Naive thymus-derived CD8-positive, alpha-beta T cell (primary cell): Measurements from ENCODE around the gene TMEM98. TPM values are rescaled to one million over a fixed set of nuclear protein-coding genes. Genes with fewer than 3 reads are reported as not detected.
"Not testable (repeated sequence)": the region's sequence is repeated elsewhere in the genome, so short reads cannot be mapped to it uniquely, and the experiment has no call there.

Experiments used
- ATAC-seq, 2 donors: fragments of 150-1000 bp; cut with Tn5 transposase in 1 of 2; sonication (Bioruptor Pico), chemical (Tn5 transposase) in 1 of 2; 1 replicate in 1 of 2; 2 replicates in 1 of 2; pipeline ENCODE4 v1.10.0; 2021; ENCODE audit warnings: mild to moderate bottlenecking in 2 of 2, moderate library complexity in 2 of 2
- POLR2A ChIA-PET: fragments of 350-600 bp; sonication (Branson Sonifier 250); formaldehyde crosslinking; loops from one replicate; lab custom pipeline; 2021; ENCODE audit warnings: antibody characterized with exemption; lab: Charles Lee
- DNase-seq, 10 donors: peaks; one replicate each; pipeline versions ENCODE4 v3.0.0 to v3.0.0-alpha.2; 2020 to 2022
- H3K27ac Mint-ChIP-seq, 10 donors: one replicate each; pipeline ENCODE4 v1.8.0; 2020 to 2022; ENCODE audit warnings: mild to moderate bottlenecking in 10 of 10, mixed read lengths in 10 of 10, moderate library complexity in 4 of 10, inconsistent platforms in 1 of 10
- H3K27me3 Mint-ChIP-seq, 5 donors: one replicate each; pipeline ENCODE4 v1.8.0; 2021 to 2022; ENCODE audit warnings: mixed read lengths in 5 of 5
- H3K36me3 Mint-ChIP-seq, 3 donors: one replicate each; pipeline ENCODE4 v1.8.0; 2020 to 2022; ENCODE audit warnings: mixed read lengths in 3 of 3, mild to moderate bottlenecking in 2 of 3, inconsistent platforms in 1 of 3
- H3K4me1 Mint-ChIP-seq, 4 donors: one replicate each; pipeline ENCODE4 v1.8.0; 2021 to 2022; ENCODE audit warnings: mixed read lengths in 4 of 4
- H3K4me3 Mint-ChIP-seq, 10 donors: one replicate each; pipeline ENCODE4 v1.8.0; 2020 to 2022; ENCODE audit warnings: mild to moderate bottlenecking in 10 of 10, mixed read lengths in 10 of 10, moderate library complexity in 6 of 10, inconsistent platforms in 1 of 10
- H3K9me3 Mint-ChIP-seq, 9 donors: one replicate each; pipeline ENCODE4 v1.8.0; 2020 to 2022; ENCODE audit warnings: mixed read lengths in 9 of 9, mild to moderate bottlenecking in 3 of 9, inconsistent platforms in 1 of 9, moderate library complexity in 1 of 9
- polyA plus RNA-seq, 3 donors: library from polyadenylated mRNA; unstranded; fragments of 300-500 nt; fragmentation: Illumina TruSeq; gene quantifications; one replicate each; pipeline ENCODE4 v1.2.3, GENCODE V29; 2021
- total RNA-seq, 8 experiments: library from RNA in 2 of 8; stranded (reverse) in 2 of 8; gene quantifications; one replicate each; pipeline ENCODE4 v1.2.3 and lab custom pipeline; 2021 to 2026

TMEM98 gene
- total and polyA plus RNA-seq, 5 experiments from 2014 or later: not detected

GRCh38 chr17:32953045-32953444 is 25.1 kb downstream of the TMEM98 start:
- no peaks in the 10 kb centered on the region for H3K36me3 Mint-ChIP-seq
- H3K27ac Mint-ChIP-seq: no peak overlapping the region
- no peaks in the 10 kb centered on the region for H3K9me3 Mint-ChIP-seq
- POLR2A ChIA-PET: no interaction called here
- ATAC-seq (no peak), DNase-seq (no peak)
- peaks cover 0 to 3% (median 0%) of the 10 kb centered on the region in 4 donors for H3K4me1 Mint-ChIP-seq
- H3K27me3 Mint-ChIP-seq: peaks cover 12 to 25% (median 14%) of the 10 kb centered on the region in 5 donors
- H3K4me3 Mint-ChIP-seq: no peak overlapping the region

DNA sequence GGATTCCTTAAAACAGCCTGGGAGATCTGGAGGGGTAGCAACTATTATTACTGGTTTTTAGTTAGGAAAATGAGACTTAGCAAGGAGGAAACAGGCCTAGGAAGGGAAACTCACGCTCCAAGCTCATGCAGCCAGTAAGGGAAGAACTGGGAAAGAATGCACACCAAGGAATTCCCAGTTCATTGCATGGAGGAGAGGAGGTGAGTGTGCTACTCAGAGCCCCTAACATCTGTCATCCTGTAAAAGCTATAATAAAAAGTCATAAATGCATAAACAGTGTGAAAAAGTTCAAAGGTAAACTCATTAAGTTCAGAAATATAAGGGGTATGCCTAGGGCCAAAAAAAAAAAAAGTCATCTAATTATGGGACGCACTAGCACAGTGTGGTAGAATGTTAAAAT is 25.9 kb downstream of the TMEM98 start:
- no peak overlapping the region for H3K4me3 Mint-ChIP-seq
- DNase-seq (no peak), ATAC-seq (no peak)
- H3K9me3 Mint-ChIP-seq: no peaks in the 10 kb centered on the region
- POLR2A ChIA-PET: no interaction called here
- no peaks in the 10 kb centered on the region for H3K36me3 Mint-ChIP-seq
- H3K4me1 Mint-ChIP-seq: peaks cover 0 to 3% (median 0%) of the 10 kb centered on the region in 4 donors
- peaks cover 12 to 25% (median 15%) of the 10 kb centered on the region in 5 donors for H3K27me3 Mint-ChIP-seq
- H3K27ac Mint-ChIP-seq: peak overlapping the region in 1 of 10 donors; percentile 65

GRCh38 chr17:32954477-32954876 is 26.5 kb downstream of the TMEM98 start:
- POLR2A ChIA-PET: no interaction called here
- Mint-ChIP-seq H3K27ac (no peak overlapping the region), H3K4me3 (no peak overlapping the region), H3K4me1 (peaks cover 0 to 3% (median 0%) of the 10 kb centered on the region in 4 donors), H3K36me3 (no peaks in the 10 kb centered on the region), H3K27me3 (peaks cover 12 to 25% (median 15%) of the 10 kb centered on the region in 5 donors), H3K9me3 (no peaks in the 10 kb centered on the region)
- no peak for DNase-seq
- ATAC-seq: no peak

DNA sequence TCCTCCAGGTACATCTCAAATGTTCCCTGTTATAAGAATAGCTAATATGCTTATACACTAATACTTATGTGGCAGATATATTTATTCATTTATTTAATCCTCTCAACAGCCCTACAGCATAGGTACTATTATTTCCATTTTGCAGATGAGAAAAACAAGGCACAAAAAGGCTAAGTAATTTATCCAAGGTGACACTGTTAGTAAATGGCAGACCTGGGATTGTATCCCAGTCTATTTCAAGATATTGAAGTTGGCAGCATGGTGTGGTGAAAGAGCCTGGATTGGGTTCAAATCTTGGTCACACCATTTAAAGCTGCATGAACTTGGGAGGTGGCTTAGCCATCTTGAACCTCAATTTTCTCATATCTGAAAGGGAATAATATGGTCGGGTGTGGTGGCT is 27.2 kb downstream of the TMEM98 start:
- Mint-ChIP-seq H3K4me3 (no peak overlapping the region), H3K27ac (peak overlapping the region in 1 of 10 donors; percentile 7), H3K4me1 (peaks cover 0 to 3% (median 0%) of the 10 kb centered on the region in 4 donors), H3K27me3 (peaks cover 11 to 25% (median 13%) of the 10 kb centered on the region in 5 donors), H3K36me3 (no peaks in the 10 kb centered on the region), H3K9me3 (no peaks in the 10 kb centered on the region)
- POLR2A ChIA-PET: no interaction called here
- ATAC-seq: no peak
- DNase-seq: no peak

DNA sequence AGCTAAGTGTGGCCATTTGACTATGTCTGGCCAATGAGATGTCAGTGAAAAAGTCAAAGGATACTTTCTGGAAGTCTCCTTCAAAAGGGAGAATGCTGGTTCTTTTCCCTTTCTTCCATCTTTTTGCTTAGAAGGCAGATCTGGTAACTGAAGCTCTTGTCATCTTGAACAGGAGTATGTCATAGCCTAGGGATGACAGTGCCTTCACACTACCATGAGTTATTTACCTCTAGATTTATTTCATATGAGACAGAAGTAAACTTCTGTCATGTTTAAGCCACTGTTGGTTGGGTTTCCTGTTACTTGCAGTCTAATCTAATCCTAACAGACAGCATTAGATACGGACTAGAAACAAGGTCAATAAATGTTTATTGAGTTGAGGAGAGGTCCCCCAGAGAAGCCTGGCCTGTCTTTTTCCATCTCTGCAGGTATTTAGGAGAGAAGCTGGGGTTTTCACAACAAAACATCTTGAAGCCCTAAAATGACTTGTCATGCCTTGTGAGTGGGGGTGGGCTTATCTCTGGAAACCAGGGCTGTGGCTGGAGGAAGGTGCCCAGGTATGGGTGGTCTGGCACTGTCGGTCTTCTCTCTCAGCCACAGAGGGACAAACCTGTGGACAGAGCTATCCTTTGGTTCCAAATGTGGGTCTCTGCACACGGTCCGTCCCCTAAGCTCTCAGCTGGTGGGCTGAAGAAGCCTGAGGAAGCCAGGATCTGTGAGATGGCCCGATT is 28.5 kb downstream of the TMEM98 start:
- POLR2A ChIA-PET: no interaction called here
- no peak for ATAC-seq
- no peak for DNase-seq
- peaks cover 14 to 24% (median 17%) of the 10 kb centered on the region in 5 donors for H3K27me3 Mint-ChIP-seq
- H3K9me3 Mint-ChIP-seq: no peaks in the 10 kb centered on the region
- no peaks in the 10 kb centered on the region for H3K36me3 Mint-ChIP-seq
- H3K4me1 Mint-ChIP-seq: peaks cover 0 to 3% (median 0%) of the 10 kb centered on the region in 4 donors
- H3K4me3 Mint-ChIP-seq: no peak overlapping the region
- H3K27ac Mint-ChIP-seq: no peak overlapping the region

DNA sequence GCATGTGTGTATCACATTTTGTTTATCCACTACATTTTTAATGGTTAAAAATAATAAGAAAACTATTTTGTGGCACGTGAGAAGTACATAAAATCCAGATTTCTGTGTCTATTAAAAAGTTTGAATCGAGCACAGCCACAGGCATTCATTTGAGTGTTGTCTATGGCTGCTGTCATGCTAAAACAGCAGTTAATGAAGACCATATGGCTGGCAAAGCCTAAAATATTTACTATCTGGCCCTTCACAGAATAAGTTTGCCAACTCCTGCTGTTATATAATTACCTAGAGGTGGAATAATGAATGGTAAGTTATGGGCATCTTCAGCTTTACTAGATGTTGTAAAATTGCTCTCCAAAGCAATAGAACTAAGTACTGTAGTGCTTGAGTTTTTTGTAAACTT is 30.5 kb downstream of the TMEM98 start:
- no peaks in the 10 kb centered on the region for H3K9me3 Mint-ChIP-seq

DNA sequence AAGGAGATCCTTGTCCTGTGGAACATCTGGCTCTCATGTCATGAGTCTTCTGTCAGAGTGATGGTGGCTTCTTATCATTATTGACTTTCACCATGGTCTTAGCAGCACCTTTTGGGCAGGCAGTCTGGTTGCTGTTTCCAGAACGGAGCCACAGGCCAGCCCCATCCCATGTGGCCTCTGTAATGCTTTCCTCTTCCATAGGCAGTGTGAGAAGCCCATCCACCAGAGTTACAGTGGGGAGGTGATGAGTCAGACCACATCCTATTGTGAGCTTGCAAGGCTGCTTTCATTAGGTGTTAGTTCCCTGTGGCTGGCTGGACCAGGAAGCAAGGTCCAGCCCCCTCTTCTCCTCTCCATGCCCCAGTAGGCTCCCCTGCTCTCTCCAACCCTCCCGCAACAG is 32.9 kb downstream of the TMEM98 start:
- Mint-ChIP-seq H3K4me1 (peaks cover 0 to 1% (median 0%) of the 10 kb centered on the region in 4 donors), H3K36me3 (no peaks in the 10 kb centered on the region), H3K4me3 (no peak overlapping the region), H3K27me3 (peaks cover 27 to 39% (median 33%) of the 10 kb centered on the region in 5 donors), H3K9me3 (peaks cover 0 to 2% (median 0%) of the 10 kb centered on the region in 9 donors), H3K27ac (no peak overlapping the region)
- ATAC-seq (no peak), DNase-seq (no peak)
- POLR2A ChIA-PET: no interaction called here

More for the DNA sequence above, 30.5 kb downstream of the TMEM98 start:
- no peak overlapping the region for H3K4me3 Mint-ChIP-seq
- no peaks in the 10 kb centered on the region for H3K4me1 Mint-ChIP-seq
- no peak for ATAC-seq
- no peak overlapping the region for H3K27ac Mint-ChIP-seq
- peaks cover 14 to 22% (median 20%) of the 10 kb centered on the region in 5 donors for H3K27me3 Mint-ChIP-seq
- no peaks in the 10 kb centered on the region for H3K36me3 Mint-ChIP-seq
- no peak for DNase-seq
- POLR2A ChIA-PET: no interaction called here

- POLR2A ChIA-PET: no interaction called here
These were observed 34.4 kb downstream of the TMEM98 start for GRCh38 chr17:32962320-32962711.

DNA sequence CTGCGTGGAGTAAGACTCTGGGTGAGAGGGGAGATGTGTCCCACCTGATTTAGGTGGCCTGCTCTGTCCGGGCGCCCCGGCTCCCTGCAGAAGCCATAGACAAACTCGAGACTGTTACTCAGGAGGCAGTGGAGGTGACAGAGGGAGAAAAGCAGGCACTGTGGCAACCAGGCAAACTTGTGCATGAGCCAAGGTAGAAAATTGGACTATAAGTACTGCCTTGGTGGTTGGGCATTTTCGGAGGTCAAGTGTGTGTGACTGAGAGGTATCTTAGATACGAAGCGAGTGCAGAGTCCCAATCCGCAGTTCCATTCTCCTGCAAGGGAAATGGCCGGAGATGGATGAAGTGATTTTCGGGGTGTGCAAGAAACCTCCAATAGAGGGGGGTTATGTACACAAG is 36.6 kb downstream of the TMEM98 start:
- Mint-ChIP-seq H3K4me1 (peaks cover 0 to 1% (median 0%) of the 10 kb centered on the region in 4 donors), H3K36me3 (no peaks in the 10 kb centered on the region), H3K9me3 (peaks cover 0 to 12% (median 0%) of the 10 kb centered on the region in 9 donors), H3K27me3 (peaks cover 28 to 47% (median 30%) of the 10 kb centered on the region in 5 donors), H3K27ac (no peak overlapping the region), H3K4me3 (no peak overlapping the region)
- POLR2A ChIA-PET: no interaction called here
- DNase-seq (no peak), ATAC-seq (no peak)

More at GRCh38 chr17:32962320-32962711, 34.4 kb downstream of the TMEM98 start:
- H3K27me3 Mint-ChIP-seq: peaks cover 27 to 47% (median 36%) of the 10 kb centered on the region in 5 donors
- H3K4me1 Mint-ChIP-seq: peaks cover 0 to 1% (median 0%) of the 10 kb centered on the region in 4 donors
- ATAC-seq (no peak), DNase-seq (no peak)
- H3K27ac Mint-ChIP-seq: no peak overlapping the region
- peaks cover 0 to 4% (median 0%) of the 10 kb centered on the region in 9 donors for H3K9me3 Mint-ChIP-seq
- no peaks in the 10 kb centered on the region for H3K36me3 Mint-ChIP-seq
- H3K4me3 Mint-ChIP-seq: no peak overlapping the region

GRCh38 chr17:32969231-32969630 is 41.3 kb downstream of the TMEM98 start:
- POLR2A ChIA-PET, DNase-seq: not testable (repeated sequence)

GRCh38 chr17:32970281-32970680 is 42.3 kb downstream of the TMEM98 start:
- H3K4me1 Mint-ChIP-seq: peaks cover 0 to 3% (median 0%) of the 10 kb centered on the region in 4 donors
- peaks cover 0 to 21% (median 2%) of the 10 kb centered on the region in 9 donors for H3K9me3 Mint-ChIP-seq
- no peak for DNase-seq
- POLR2A ChIA-PET: no interaction called here
- H3K27me3 Mint-ChIP-seq: peaks cover 6 to 13% (median 9%) of the 10 kb centered on the region in 5 donors
- H3K36me3 Mint-ChIP-seq: no peaks in the 10 kb centered on the region
- no peak overlapping the region for H3K4me3 Mint-ChIP-seq
- H3K27ac Mint-ChIP-seq: no peak overlapping the region
- no peak for ATAC-seq

More at GRCh38 chr17:32969231-32969630, 41.3 kb downstream of the TMEM98 start:
- H3K27ac Mint-ChIP-seq, H3K36me3 Mint-ChIP-seq, H3K4me1 Mint-ChIP-seq, ATAC-seq, H3K4me3 Mint-ChIP-seq: not testable (repeated sequence)
- H3K9me3 Mint-ChIP-seq: peaks cover 0 to 21% (median 2%) of the 10 kb centered on the region in 9 donors
- H3K27me3 Mint-ChIP-seq: peaks cover 11 to 24% (median 14%) of the 10 kb centered on the region in 5 donors

- Mint-ChIP-seq H3K4me3 (no peak overlapping the region), H3K27me3 (peaks cover under 1 to 7% (median 4%) of the 10 kb centered on the region in 5 donors), H3K36me3 (no peaks in the 10 kb centered on the region), H3K9me3 (peaks cover 0 to 21% (median 2%) of the 10 kb centered on the region in 9 donors), H3K27ac (no peak overlapping the region), H3K4me1 (peaks cover 0 to 3% (median 0%) of the 10 kb centered on the region in 4 donors)
- DNase-seq (no peak), ATAC-seq (no peak)
- POLR2A ChIA-PET: no interaction called here
These were observed 43.2 kb downstream of the TMEM98 start for GRCh38 chr17:32971171-32971570.

DNA sequence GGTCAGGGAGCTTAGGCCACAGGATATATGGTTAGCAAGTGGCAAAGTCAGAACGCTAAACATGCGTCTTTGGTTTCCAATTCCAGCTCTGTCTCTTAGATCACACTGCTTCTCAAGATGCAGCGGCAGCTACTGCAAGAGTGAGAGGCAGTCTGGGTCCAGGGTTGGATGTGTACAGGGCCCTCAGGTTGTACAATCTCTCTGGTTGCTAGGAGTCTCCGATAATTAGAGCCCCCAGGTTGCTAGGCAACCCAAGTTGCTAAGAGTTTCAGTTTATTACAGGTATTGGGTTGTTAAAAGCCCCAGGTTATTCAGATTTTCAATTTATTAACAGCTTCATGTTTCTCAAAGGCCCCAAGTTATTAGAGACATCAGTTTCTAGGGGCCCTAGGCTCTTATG is 48.2 kb downstream of the TMEM98 start:
- Mint-ChIP-seq H3K9me3 (peaks cover 0 to 4% (median 3%) of the 10 kb centered on the region in 9 donors), H3K4me3 (no peak overlapping the region), H3K36me3 (peaks cover 0 to 5% (median 0%) of the 10 kb centered on the region in 3 donors), H3K27me3 (peaks cover 0 to 7% (median 5%) of the 10 kb centered on the region in 5 donors), H3K27ac (no peak overlapping the region), H3K4me1 (peaks cover 0 to 1% (median 0%) of the 10 kb centered on the region in 4 donors)
- POLR2A ChIA-PET: no interaction called here
- ATAC-seq (no peak), DNase-seq (no peak)
